ENCODE results near the gene CYSLTR2. TPM values are rescaled to one million over a fixed set of nuclear protein-coding genes. Genes with fewer than 3 reads are reported as not detected.

CYSLTR2 gene
- total and polyA plus RNA-seq, 9 of the 15 experiments (the other 6 are each of a cell fraction or from before 2014, with no cell fraction given) = not detected

DNA sequence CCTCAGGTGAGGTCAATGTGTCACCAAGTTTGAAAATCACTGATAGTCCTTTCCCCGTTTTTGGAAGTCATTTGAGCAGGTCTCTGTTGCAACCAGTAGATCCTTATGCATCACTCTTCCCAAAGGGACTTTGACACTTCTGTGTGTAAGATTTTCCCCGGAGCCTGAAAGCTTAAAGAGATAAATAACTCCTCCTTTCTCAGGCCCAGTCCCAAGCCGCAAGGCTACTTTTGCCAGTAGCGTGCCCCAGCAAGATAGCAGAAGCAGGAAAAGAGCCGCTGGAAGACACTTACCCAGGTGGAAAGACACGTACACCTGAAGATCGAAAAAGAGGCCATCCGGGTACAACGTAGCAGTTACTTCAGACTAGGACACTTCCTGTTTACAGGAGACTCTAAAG lies 106.9 kb downstream of the CYSLTR2 start (continued):
- TF ChIP-seq RBFOX2 (IDR thresholded peaks at IDR 0.05; ENCODE audit: low read depth, low read length) = no peak
- no peak for TF ChIP-seq CHD4 (IDR thresholded peaks at IDR 0.05; ENCODE audit: insufficient read depth, insufficient replicate concordance, low read depth, low read length, poor library complexity, severe bottlenecking)
- TF ChIP-seq, protein P1, sequence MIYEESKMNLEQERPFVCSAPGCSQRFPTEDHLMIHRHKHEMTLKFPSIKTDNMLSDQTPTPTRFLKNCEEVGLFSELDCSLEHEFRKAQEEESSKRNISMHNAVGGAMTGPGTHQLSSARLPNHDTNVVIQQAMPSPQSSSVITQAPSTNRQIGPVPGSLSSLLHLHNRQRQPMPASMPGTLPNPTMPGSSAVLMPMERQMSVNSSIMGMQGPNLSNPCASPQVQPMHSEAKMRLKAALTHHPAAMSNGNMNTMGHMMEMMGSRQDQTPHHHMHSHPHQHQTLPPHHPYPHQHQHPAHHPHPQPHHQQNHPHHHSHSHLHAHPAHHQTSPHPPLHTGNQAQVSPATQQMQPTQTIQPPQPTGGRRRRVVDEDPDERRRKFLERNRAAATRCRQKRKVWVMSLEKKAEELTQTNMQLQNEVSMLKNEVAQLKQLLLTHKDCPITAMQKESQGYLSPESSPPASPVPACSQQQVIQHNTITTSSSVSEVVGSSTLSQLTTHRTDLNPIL (CRISPR knock-in tag; IDR thresholded peaks at IDR 0.05) = no peak

Other genes starting within 250 kb of the CYSLTR2 start
- not detected in 2 replicates for gene LPAR6, start 240.8 kb upstream of the CYSLTR2 start, total RNA-seq (2014; rRNA removed)
- gene LPAR6, start 240.8 kb upstream of the CYSLTR2 start, total RNA-seq (2014; rRNA removed; fragmentation: Illumina TruSeq; extraction: Trizol) = not detected in 2 replicates
- 0.11 TPM in 1 of 2 replicates, not detected in the other for gene LPAR6, start 240.8 kb upstream of the CYSLTR2 start, total RNA-seq (2015; rRNA removed; fragmentation: Illumina TruSeq; extraction: Trizol)
- gene LPAR6, start 240.8 kb upstream of the CYSLTR2 start, total RNA-seq (2021) = not detected in 2 replicates
- 0.05 and 0.10 TPM in 2 replicates for gene LPAR6, start 240.8 kb upstream of the CYSLTR2 start, polyA plus RNA-seq (2011; rRNA removed)
- not detected in 2 replicates for gene LPAR6, start 240.8 kb upstream of the CYSLTR2 start, polyA plus RNA-seq (2014; fragmentation: Illumina TruSeq; extraction: Trizol)
- under 1 TPM; 0.04 to 0.14 TPM for gene LPAR6, start 240.8 kb upstream of the CYSLTR2 start, polyA plus RNA-seq (2014; fragmentation: Nextera tagmentation; extraction: Ambion mirVana)
- 0.22 TPM in 1 of 2 replicates, not detected in the other for gene LPAR6, start 240.8 kb upstream of the CYSLTR2 start, polyA plus RNA-seq (2014; rRNA removed)
- gene RCBTB2, start 120.8 kb upstream of the CYSLTR2 start, total RNA-seq (2014; rRNA removed) = 0.69 and 0.91 TPM in 2 replicates
- gene RCBTB2, start 120.8 kb upstream of the CYSLTR2 start, total RNA-seq (2014; rRNA removed; fragmentation: Illumina TruSeq; extraction: Trizol) = 1.5 TPM in 2 replicates
- 1.8 and 1.9 TPM in 2 replicates for gene RCBTB2, start 120.8 kb upstream of the CYSLTR2 start, total RNA-seq (2015; rRNA removed; fragmentation: Illumina TruSeq; extraction: Trizol)
- 1.3 TPM in 2 replicates for gene RCBTB2, start 120.8 kb upstream of the CYSLTR2 start, total RNA-seq (2021)
- 1.2 TPM in 2 replicates for gene RCBTB2, start 120.8 kb upstream of the CYSLTR2 start, polyA plus RNA-seq (2011; rRNA removed)
- gene RCBTB2, start 120.8 kb upstream of the CYSLTR2 start, polyA plus RNA-seq (2014; fragmentation: Illumina TruSeq; extraction: Trizol) = 0.93 and 1.2 TPM in 2 replicates
- gene RCBTB2, start 120.8 kb upstream of the CYSLTR2 start, polyA plus RNA-seq (2014; fragmentation: Nextera tagmentation; extraction: Ambion mirVana) = 1 to 10 TPM; 2.8 to 3.3 TPM
- 1.1 and 1.8 TPM in 2 replicates for gene RCBTB2, start 120.8 kb upstream of the CYSLTR2 start, polyA plus RNA-seq (2014; rRNA removed)

All from K562 (cell line).